T-cell (primary cell): ENCODE measurements around the gene RAB7A. TPM values are rescaled to one million over a fixed set of nuclear protein-coding genes. Genes with fewer than 3 reads are reported as not detected.

ENCODE experiments used
- ATAC-seq, 4 experiments: fragments of 200-7000 bp in 3 of 4; fragments of 150-1000 bp in 1 of 4; cut with Tn5 transposase; replicated peaks in 1 of 4; 1 replicate in 3 of 4; 2 replicates in 1 of 4; pipeline ENCODE4 v1.10.0; 2021; ENCODE audit warnings: moderate library complexity in 3 of 4, mild to moderate bottlenecking in 2 of 4, moderate number of reproducible peaks in 1 of 4
- CTCF ChIA-PET, 2 donors: fragments of 300-600 bp; sonication (Branson Sonifier 250); formaldehyde crosslinking; loops; one replicate each; lab custom pipeline; 2022; ENCODE audit warnings: antibody characterized with exemption in 2 of 2; lab: Charles Lee
- POLR2A ChIA-PET, 2 donors: fragments of 300-600 bp; sonication (Branson Sonifier 250); formaldehyde crosslinking; loops; one replicate each; lab custom pipeline; 2022; ENCODE audit warnings: antibody characterized with exemption in 2 of 2; lab: Charles Lee
- DNase-seq, 35 experiments: peaks; one replicate each; pipeline versions ENCODE4 v3.0.0 to v3.0.0-alpha.2; 2013 to 2023
- H3K27ac ChIP-seq: one replicate; pipeline ENCODE4 v1.5.1; 2013; ENCODE audit warnings: low read length
- H3K27me3 ChIP-seq, 2 experiments: replicated peaks in 1 of 2; 1 replicate in 1 of 2; 2 replicates in 1 of 2; pipeline versions ENCODE4 v1.6.1 to v1.7.0; 2013; ENCODE audit warnings: low read length in 1 of 2, mixed read lengths in 1 of 2; ENCODE audit not compliant: control insufficient read depth in 2 of 2, insufficient read depth in 2 of 2; ENCODE audit errors: extremely low read depth in 1 of 2
- H3K36me3 ChIP-seq, 2 donors: 1 replicate in 1 of 2; 2 replicates in 1 of 2; pipeline versions ENCODE4 v1.6.1 to v1.7.0; 2013; ENCODE audit warnings: low read length in 1 of 2; ENCODE audit not compliant: control insufficient read depth in 2 of 2, insufficient read depth in 1 of 2; ENCODE audit errors: extremely low read depth in 1 of 2
- H3K4me1 ChIP-seq, 2 experiments: 1 replicate in 1 of 2; 2 replicates in 1 of 2; pipeline versions ENCODE4 v1.6.1 to v1.7.0; 2013; ENCODE audit warnings: low read length in 2 of 2, mixed read lengths in 1 of 2; ENCODE audit not compliant: insufficient read depth in 2 of 2, control insufficient read depth in 1 of 2; ENCODE audit errors: extremely low read depth in 1 of 2
- H3K4me3 ChIP-seq, 2 donors: 1 replicate in 1 of 2; 2 replicates in 1 of 2; pipeline versions ENCODE4 v1.5.1 to v1.7.0; 2013; ENCODE audit warnings: mild to moderate bottlenecking in 2 of 2, low read length in 1 of 2, moderate library complexity in 1 of 2; ENCODE audit not compliant: control insufficient read depth in 1 of 2; ENCODE audit errors: extremely low read depth in 1 of 2
- H3K9me3 ChIP-seq: 2 replicates; pipeline ENCODE4 v1.7.0; 2013
- H3K27ac Mint-ChIP-seq, 2 donors: one replicate each; pipeline ENCODE4 v1.8.0; 2020 to 2021; ENCODE audit warnings: mild to moderate bottlenecking in 2 of 2, mixed read lengths in 2 of 2
- H3K27me3 Mint-ChIP-seq, 2 donors: one replicate each; pipeline ENCODE4 v1.8.0; 2021 to 2022; ENCODE audit warnings: mixed read lengths in 2 of 2
- H3K36me3 Mint-ChIP-seq: one replicate; pipeline ENCODE4 v1.8.0; 2021; ENCODE audit warnings: mixed read lengths
- H3K4me1 Mint-ChIP-seq, 3 donors: one replicate each; pipeline ENCODE4 v1.8.0; 2020 to 2022; ENCODE audit warnings: mixed read lengths in 3 of 3, mild to moderate bottlenecking in 1 of 3
- H3K4me3 Mint-ChIP-seq, 3 donors: one replicate each; pipeline ENCODE4 v1.8.0; 2020 to 2022; ENCODE audit warnings: mild to moderate bottlenecking in 3 of 3, mixed read lengths in 3 of 3, moderate library complexity in 3 of 3
- H3K9me3 Mint-ChIP-seq, 3 donors: one replicate each; pipeline ENCODE4 v1.8.0; 2020 to 2022; ENCODE audit warnings: mixed read lengths in 3 of 3
- WGBS: methylation state at CpG from one replicate; pipeline ENCODE4 v1.1.5; 2013; ENCODE audit warnings: missing lambda C conversion rate; ENCODE audit not compliant: insufficient coverage; 5-methylcytosine and 5-hydroxymethylcytosine counted together
- total RNA-seq, 35 experiments: library from RNA in 6 of 35; stranded (reverse) in 6 of 35; fragments of 120-200 nt in 1 of 35; gene quantifications; one replicate each; pipeline versions ENCODE4 v1.2.1 to v1.2.4 and lab custom pipeline; 2013 to 2026

Gene RAB7A
- total RNA-seq, 5 donors from 2014 or later (not counting 1 experiment from before 2014, with no cell fraction given): 130 to 161 (median 140) TPM

GRCh38 chr3:128858167-128858566 lies 132.2 kb downstream of the RAB7A start:
- H3K9me3 ChIP-seq: no peaks in the 10 kb centered on the region
- Mint-ChIP-seq H3K4me1 (no peaks in the 10 kb centered on the region), H3K27ac (no peak overlapping the region), H3K9me3 (peaks cover 4 to 48% (median 32%) of the 10 kb centered on the region in 3 donors), H3K36me3 (peaks cover 16% of the 10 kb centered on the region), H3K27me3 (no peaks in the 10 kb centered on the region), H3K4me3 (no peak overlapping the region)
- no peaks in the 10 kb centered on the region for H3K4me1 ChIP-seq
- ATAC-seq: no peak
- no peak for DNase-seq
- no peak overlapping the region for H3K27ac ChIP-seq
- no peak overlapping the region for H3K4me3 ChIP-seq
- H3K36me3 ChIP-seq: peaks cover 0 to 7% of the 10 kb centered on the region in 2 donors
- WGBS: 93% methylated on average over 3 of the region's 3 CpGs
- H3K27me3 ChIP-seq: no peaks in the 10 kb centered on the region
- CTCF ChIA-PET: no interaction called here
- POLR2A ChIA-PET: no interaction called here

GRCh38 chr3:128859630-128860029 lies 133.6 kb downstream of the RAB7A start:
- ChIA-PET POLR2A (no interaction called here), CTCF (interaction anchor here in 1 of 2 donors (0.6 kb wide), 1 partner anchor 156 kb away, joined by 3 read pairs; no protein-coding TSS in a partner anchor)
- Mint-ChIP-seq H3K9me3 (peaks cover 4 to 40% (median 28%) of the 10 kb centered on the region in 3 donors), H3K4me1 (no peaks in the 10 kb centered on the region), H3K27ac (no peak overlapping the region), H3K36me3 (peaks cover 16% of the 10 kb centered on the region), H3K4me3 (no peak overlapping the region), H3K27me3 (no peaks in the 10 kb centered on the region)
- DNase-seq (no peak), ATAC-seq (no peak)
- no peak overlapping the region for H3K27ac ChIP-seq
- H3K4me1 ChIP-seq: no peaks in the 10 kb centered on the region
- no peaks in the 10 kb centered on the region for H3K9me3 ChIP-seq
- no peak overlapping the region for H3K4me3 ChIP-seq
- 92% methylated on average over 6 of the region's 6 CpGs for WGBS
- H3K27me3 ChIP-seq: no peaks in the 10 kb centered on the region
- peaks cover 0 to 7% of the 10 kb centered on the region in 2 donors for H3K36me3 ChIP-seq

GRCh38 chr3:128861491-128861890 lies 135.5 kb downstream of the RAB7A start:
- H3K36me3 ChIP-seq: peaks cover 0 to 7% of the 10 kb centered on the region in 2 donors
- POLR2A ChIA-PET: no interaction called here
- CTCF ChIA-PET: no interaction called here
- H3K27me3 ChIP-seq: no peaks in the 10 kb centered on the region
- no peaks in the 10 kb centered on the region for H3K4me1 ChIP-seq
- 73% methylated on average over 4 of the region's 6 CpGs for WGBS
- peaks cover 16% of the 10 kb centered on the region for H3K36me3 Mint-ChIP-seq
- peaks cover 4 to 34% (median 22%) of the 10 kb centered on the region in 3 donors for H3K9me3 Mint-ChIP-seq
- no peak overlapping the region for H3K27ac Mint-ChIP-seq
- ATAC-seq (no peak), DNase-seq (no peak)
- H3K27me3 Mint-ChIP-seq: no peaks in the 10 kb centered on the region
- H3K4me3 Mint-ChIP-seq: no peak overlapping the region
- H3K27ac ChIP-seq: no peak overlapping the region
- no peaks in the 10 kb centered on the region for H3K4me1 Mint-ChIP-seq
- H3K4me3 ChIP-seq: no peak overlapping the region
- H3K9me3 ChIP-seq: no peaks in the 10 kb centered on the region

- ChIA-PET CTCF (interaction anchor here in 1 of 2 donors (1.3 kb wide), 1 partner anchor 12 kb away, joined by 4 read pairs; no protein-coding TSS in a partner anchor), POLR2A (no interaction called here)
- 100% methylated on average over 1 of the region's 3 CpGs for WGBS
- H3K27me3 ChIP-seq: peaks cover 0 to 3% of the 10 kb centered on the region in 2 experiments
- H3K4me3 Mint-ChIP-seq: no peak overlapping the region
- H3K36me3 Mint-ChIP-seq: peaks cover 10% of the 10 kb centered on the region
- H3K36me3 ChIP-seq: peaks cover 0 to 7% of the 10 kb centered on the region in 2 donors
- H3K4me1 ChIP-seq: no peaks in the 10 kb centered on the region
- H3K4me3 ChIP-seq: no peak overlapping the region
- no peaks in the 10 kb centered on the region for H3K27me3 Mint-ChIP-seq
- H3K27ac ChIP-seq: no peak overlapping the region
- H3K9me3 ChIP-seq: no peaks in the 10 kb centered on the region
- DNase-seq (no peak), ATAC-seq (no peak)
- no peaks in the 10 kb centered on the region for H3K4me1 Mint-ChIP-seq
- H3K9me3 Mint-ChIP-seq: peaks cover 4 to 24% (median 16%) of the 10 kb centered on the region in 3 donors
- no peak overlapping the region for H3K27ac Mint-ChIP-seq
These were observed 137.6 kb downstream of the RAB7A start for GRCh38 chr3:128863560-128863959.

Other genes starting within 250 kb of the RAB7A start
- gene GATA2, start 233.0 kb upstream of the RAB7A start, total RNA-seq: 1 to 10 TPM in 4 of 5 donors, under 1 TPM in 1; 0.98 to 4.6 (median 3.5) TPM
- gene RPN1, start 75.4 kb upstream of the RAB7A start, total RNA-seq: 100 to 1,000 TPM in 3 of 5 donors, 10 to 100 TPM in 2; 86.1 to 119 (median 100) TPM
- 10 to 100 TPM; 45.1 to 91.5 (median 54.3) TPM for gene ACAD9, start 153.4 kb downstream of the RAB7A start, total RNA-seq